ENCODE measurements around the gene CCDC27.
A peak's percentile ranks its signal among the peaks of the same experiment; 100 is the strongest.
"Not testable (repeated sequence)": the region's sequence is repeated elsewhere in the genome, so short reads cannot be mapped to it uniquely, and the experiment has no call there.

CCDC27 gene

GRCh38 chr1:3790952-3791351 is 38.7 kb downstream of the CCDC27 start:
- no peak for DNase-seq (ENCODE audit: extremely low read depth, low read depth)
- no peak overlapping the region for H3K4me3 ChIP-seq (replicated peaks; ENCODE audit: low read depth, low read length)
- TF ChIP-seq CTCF (IDR thresholded peaks at IDR 0.05; ENCODE audit: low read depth, low read length, missing control alignments), result no peak

GRCh38 chr1:3795453-3796214 is 43.4 kb downstream of the CCDC27 start:
- TF ChIP-seq CTCF (IDR thresholded peaks at IDR 0.05; ENCODE audit: low read depth, low read length, missing control alignments), result no peak
- H3K4me3 ChIP-seq (replicated peaks; ENCODE audit: low read depth, low read length), result peak overlapping the region; percentile 53
- no peak for DNase-seq (ENCODE audit: extremely low read depth, low read depth)

GRCh38 chr1:3796215-3797061 is 44.2 kb downstream of the CCDC27 start, which contains the start of gene LRRC47:
TSS of gene LRRC47 (minus strand) at chr1:3796498. CDS start at chr1:3796476, 22 bp downstream.
- DNase-seq (ENCODE audit: extremely low read depth, low read depth), result peak; percentile 59
- peak within 1 kb of the TSS; percentile 53 for H3K4me3 ChIP-seq (replicated peaks; ENCODE audit: low read depth, low read length)
- no peak for TF ChIP-seq CTCF (IDR thresholded peaks at IDR 0.05; ENCODE audit: low read depth, low read length, missing control alignments)

- DNase-seq (ENCODE audit: extremely low read depth, low read depth), result no peak
- TF ChIP-seq CTCF (IDR thresholded peaks at IDR 0.05; ENCODE audit: low read depth, low read length, missing control alignments), result no peak
- no peak overlapping the region for H3K4me3 ChIP-seq (replicated peaks; ENCODE audit: low read depth, low read length)
Observed at GRCh38 chr1:3799976-3800685, 47.9 kb downstream of the CCDC27 start.

GRCh38 chr1:3800795-3801194 is 48.5 kb downstream of the CCDC27 start:
- DNase-seq (ENCODE audit: extremely low read depth, low read depth); H3K4me3 ChIP-seq (replicated peaks; ENCODE audit: low read depth, low read length): not testable (repeated sequence)

- H3K4me3 ChIP-seq (replicated peaks; ENCODE audit: low read depth, low read length), result no peak overlapping the region
- DNase-seq (ENCODE audit: extremely low read depth, low read depth), result no peak
- TF ChIP-seq CTCF (IDR thresholded peaks at IDR 0.05; ENCODE audit: low read depth, low read length, missing control alignments), result no peak
Observed at GRCh38 chr1:3803905-3804626, 51.8 kb downstream of the CCDC27 start.

GRCh38 chr1:3804627-3804944 is 52.3 kb downstream of the CCDC27 start:
- DNase-seq (ENCODE audit: extremely low read depth, low read depth); H3K4me3 ChIP-seq (replicated peaks; ENCODE audit: low read depth, low read length): not testable (repeated sequence)

Data from HFF-Myc (cell line).